Transverse colon (tissue), 3 donors: ENCODE results near the gene STOX2.

Experiments used
- CTCF ChIP-seq, 5 experiments: fragments of 200-600 bp in 3 of 5; fragments of 450-650 bp in 2 of 5; sonication (generic) in 3 of 5; IDR thresholded peaks; 1 replicate in 2 of 5; 2 replicates in 3 of 5; pipeline ENCODE4 v1.5.1; 2016 to 2017; ENCODE audit warnings: antibody characterized with exemption in 5 of 5, inconsistent platforms in 3 of 5, mild to moderate bottlenecking in 2 of 5, moderate library complexity in 1 of 5
- POLR2A ChIP-seq: fragments of 450-650 bp; IDR thresholded peaks from one replicate; pipeline ENCODE4 v1.6.1; 2016; ENCODE audit warnings: antibody characterized with exemption, mild to moderate bottlenecking, moderate library complexity

GRCh38 chr4:183985786-183986185 lies 80.7 kb downstream of the STOX2 start:
- TF ChIP-seq CTCF (IDR thresholded peaks at IDR 0.05) (no peak), POLR2A (no peak)
